Stomach (tissue), 4 donors: ENCODE measurements around the gene GABBR2.

Experiments
- CTCF ChIP-seq, 7 experiments: fragments of 450-650 bp in 4 of 7; fragments of 200-600 bp in 3 of 7; sonication (generic) in 3 of 7; IDR thresholded peaks; one replicate each; pipeline ENCODE4 v1.5.1; 2016 to 2019; ENCODE audit warnings: antibody characterized with exemption in 7 of 7, control low read depth in 2 of 7, mild to moderate bottlenecking in 1 of 7
- POLR2A ChIP-seq, 4 donors: fragments of 450-650 bp; IDR thresholded peaks; one replicate each; pipeline ENCODE4 v1.6.1; 2016; ENCODE audit warnings: antibody characterized with exemption in 4 of 4, control low read depth in 2 of 4, mild to moderate bottlenecking in 1 of 4, moderate library complexity in 1 of 4
- POLR2AphosphoS5 ChIP-seq, 3 donors: sonication (generic); formaldehyde crosslinking; IDR thresholded peaks; one replicate each; pipeline ENCODE4 v1.6.1; 2016; ENCODE audit warnings: antibody characterized with exemption in 3 of 3

GRCh38 chr9:98652741-98653140 is 56.0 kb downstream of the GABBR2 start:
- no peak for TF ChIP-seq CTCF (IDR thresholded peaks at IDR 0.05)
- TF ChIP-seq POLR2A (IDR thresholded peaks at IDR 0.05): no peak
- TF ChIP-seq POLR2AphosphoS5 (IDR thresholded peaks at IDR 0.05): no peak
